ENCODE data around the gene TRPM1. TPM values are rescaled to one million over a fixed set of nuclear protein-coding genes. Genes with fewer than 3 reads are reported as not detected.

TRPM1 gene
- total RNA-seq, 2 donors from 2014 or later: 5.5 TPM; not detected in 1

GRCh38 chr15:31040611-31041010, 60.9 kb downstream of the TRPM1 start:
- no peaks in the 10 kb centered on the region for H3K36me3 ChIP-seq
- intact Hi-C loops (cut with DNase I): no loop called here
- TF ChIP-seq CTCF (IDR thresholded peaks at IDR 0.05): no peak
- TF ChIP-seq POLR2AphosphoS5 (IDR thresholded peaks at IDR 0.05): no peak
- TF ChIP-seq POLR2A (IDR thresholded peaks at IDR 0.05): no peak
- no peaks in the 10 kb centered on the region for H3K27me3 ChIP-seq (replicated peaks; ENCODE audit: insufficient read depth)
- no peak for DNase-seq (ENCODE audit: low spot score)
- H3K27ac ChIP-seq: no peak overlapping the region
- H3K4me1 ChIP-seq (replicated peaks): no peaks in the 10 kb centered on the region
- 92% methylated on average over 8 of the region's 8 CpGs for WGBS
- no peaks in the 10 kb centered on the region for H3K9me3 ChIP-seq
- no peak overlapping the region for H3K4me3 ChIP-seq

GRCh38 chr15:31039961-31040360, 61.6 kb downstream of the TRPM1 start:
- WGBS: 92% methylated on average over 16 of the region's 16 CpGs

GRCh38 chr15:31037731-31038477, 63.6 kb downstream of the TRPM1 start:
- 94% methylated on average over 10 of the region's 10 CpGs for whole genome bisulfite sequencing
- no peaks in the 10 kb centered on the region for H3K27me3 ChIP-seq (replicated peaks; ENCODE audit: insufficient read depth)
- H3K4me1 ChIP-seq (replicated peaks): no peaks in the 10 kb centered on the region
- TF ChIP-seq POLR2AphosphoS5 (IDR thresholded peaks at IDR 0.05) (no peak), CTCF (IDR thresholded peaks at IDR 0.05) (no peak), POLR2A (IDR thresholded peaks at IDR 0.05) (no peak)
- no peak for DNase-seq (ENCODE audit: low spot score)
- no peaks in the 10 kb centered on the region for H3K36me3 ChIP-seq
- intact Hi-C loops (cut with DNase I): no loop called here
- no peak overlapping the region for H3K27ac ChIP-seq
- no peaks in the 10 kb centered on the region for H3K9me3 ChIP-seq
- no peak overlapping the region for H3K4me3 ChIP-seq

More at GRCh38 chr15:31039961-31040360, 61.6 kb downstream of the TRPM1 start:
- Histone ChIP-seq H3K4me3 (no peak overlapping the region), H3K27ac (no peak overlapping the region), H3K4me1 (replicated peaks) (no peaks in the 10 kb centered on the region), H3K27me3 (replicated peaks; ENCODE audit: insufficient read depth) (no peaks in the 10 kb centered on the region), H3K36me3 (no peaks in the 10 kb centered on the region), H3K9me3 (no peaks in the 10 kb centered on the region)
- intact Hi-C loops (cut with DNase I): no loop called here
- no peak for TF ChIP-seq CTCF (IDR thresholded peaks at IDR 0.05)
- no peak for TF ChIP-seq POLR2AphosphoS5 (IDR thresholded peaks at IDR 0.05)
- TF ChIP-seq POLR2A (IDR thresholded peaks at IDR 0.05): no peak
- no peak for DNase-seq (ENCODE audit: low spot score)

- Histone ChIP-seq H3K36me3 (no peaks in the 10 kb centered on the region), H3K4me1 (replicated peaks) (no peaks in the 10 kb centered on the region), H3K27ac (no peak overlapping the region), H3K9me3 (no peaks in the 10 kb centered on the region), H3K4me3 (no peak overlapping the region), H3K27me3 (replicated peaks; ENCODE audit: insufficient read depth) (no peaks in the 10 kb centered on the region)
- no peak for DNase-seq (ENCODE audit: low spot score)
- intact Hi-C loops (cut with DNase I): no loop called here
- TF ChIP-seq CTCF (IDR thresholded peaks at IDR 0.05) (no peak), POLR2A (IDR thresholded peaks at IDR 0.05) (no peak), POLR2AphosphoS5 (IDR thresholded peaks at IDR 0.05) (no peak)
- WGBS: 94% methylated on average over 9 of the region's 9 CpGs
These were observed 64.7 kb downstream of the TRPM1 start for GRCh38 chr15:31036783-31037182.

GRCh38 chr15:31035610-31036009, 65.9 kb downstream of the TRPM1 start:
- intact Hi-C loops (cut with DNase I): no loop called here
- Histone ChIP-seq H3K27me3 (replicated peaks; ENCODE audit: insufficient read depth) (no peaks in the 10 kb centered on the region), H3K36me3 (no peaks in the 10 kb centered on the region), H3K4me3 (no peak overlapping the region), H3K27ac (no peak overlapping the region), H3K9me3 (no peaks in the 10 kb centered on the region), H3K4me1 (replicated peaks) (no peaks in the 10 kb centered on the region)
- WGBS: 90% methylated on average over 7 of the region's 7 CpGs
- DNase-seq (ENCODE audit: low spot score): no peak
- TF ChIP-seq CTCF (IDR thresholded peaks at IDR 0.05) (no peak), POLR2A (IDR thresholded peaks at IDR 0.05) (no peak), POLR2AphosphoS5 (IDR thresholded peaks at IDR 0.05) (no peak)
